ENCODE results near the gene CYB5RL.
"Not testable (repeated sequence)": the region's sequence is repeated elsewhere in the genome, so short reads cannot be mapped to it uniquely, and the experiment has no call there.

CYB5RL gene

DNA sequence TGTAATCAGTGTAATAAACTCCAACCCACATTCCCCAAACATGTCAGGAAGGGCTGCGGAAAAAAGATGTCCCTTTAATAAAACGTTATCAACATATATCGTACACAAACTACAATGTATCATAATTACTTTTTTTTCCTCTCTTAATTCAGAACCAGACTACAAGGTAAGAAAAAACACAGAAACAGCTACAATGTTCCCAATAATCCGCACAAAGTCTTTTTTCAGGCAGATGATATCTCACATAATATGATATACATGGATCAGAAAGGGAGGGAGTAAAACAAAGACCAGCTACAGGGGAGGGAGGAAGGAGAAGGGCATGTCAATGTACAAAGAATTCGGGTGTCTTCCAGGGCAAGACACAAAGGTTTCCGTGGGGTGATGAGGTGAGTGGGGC is 25.5 kb upstream of the CYB5RL start:
- no peak for DNase-seq

- DNase-seq: no peak
Observed at GRCh38 chr1:54224233-54224632, 24.4 kb upstream of the CYB5RL start.

DNA sequence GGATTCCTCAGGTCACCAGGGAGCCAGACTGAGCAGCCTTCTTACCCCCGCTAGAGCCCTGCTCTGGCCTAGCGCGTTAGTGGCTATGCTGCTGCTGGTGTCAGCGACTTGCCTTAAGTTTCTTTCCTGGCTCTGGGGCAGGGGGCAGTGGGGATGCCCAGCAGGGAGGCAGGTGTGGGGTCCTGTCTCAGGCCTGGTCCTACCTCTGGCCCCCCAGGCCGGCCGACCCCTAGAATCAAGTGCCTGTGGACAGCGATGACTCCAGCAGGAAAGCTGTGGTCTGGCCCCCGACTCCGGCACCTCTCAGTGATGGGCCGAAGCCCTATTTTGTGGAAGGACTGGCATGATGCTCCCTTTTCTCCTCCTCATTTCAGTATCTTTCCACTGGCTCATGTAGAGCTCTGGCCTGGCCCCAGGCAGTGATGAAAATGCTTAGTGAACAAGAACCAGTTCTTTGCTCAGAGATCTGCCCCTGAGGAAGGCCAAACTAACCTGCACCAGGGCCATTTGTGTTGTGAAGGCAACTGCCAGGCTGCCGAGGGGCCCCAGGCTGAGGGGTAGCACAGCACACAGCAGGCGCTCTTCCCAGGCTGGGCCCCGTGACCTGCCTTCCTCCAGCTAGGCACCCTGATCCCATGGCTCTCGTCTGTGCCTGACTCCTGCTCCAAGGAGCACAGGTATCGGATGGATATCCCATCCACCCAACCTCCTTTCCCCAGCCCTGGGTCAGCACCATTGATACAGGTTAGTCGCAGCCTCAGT is 23.8 kb upstream of the CYB5RL start:
- no peak for DNase-seq

- no peak for DNase-seq
Observed at GRCh38 chr1:54222711-54223110, 22.9 kb upstream of the CYB5RL start.

DNA sequence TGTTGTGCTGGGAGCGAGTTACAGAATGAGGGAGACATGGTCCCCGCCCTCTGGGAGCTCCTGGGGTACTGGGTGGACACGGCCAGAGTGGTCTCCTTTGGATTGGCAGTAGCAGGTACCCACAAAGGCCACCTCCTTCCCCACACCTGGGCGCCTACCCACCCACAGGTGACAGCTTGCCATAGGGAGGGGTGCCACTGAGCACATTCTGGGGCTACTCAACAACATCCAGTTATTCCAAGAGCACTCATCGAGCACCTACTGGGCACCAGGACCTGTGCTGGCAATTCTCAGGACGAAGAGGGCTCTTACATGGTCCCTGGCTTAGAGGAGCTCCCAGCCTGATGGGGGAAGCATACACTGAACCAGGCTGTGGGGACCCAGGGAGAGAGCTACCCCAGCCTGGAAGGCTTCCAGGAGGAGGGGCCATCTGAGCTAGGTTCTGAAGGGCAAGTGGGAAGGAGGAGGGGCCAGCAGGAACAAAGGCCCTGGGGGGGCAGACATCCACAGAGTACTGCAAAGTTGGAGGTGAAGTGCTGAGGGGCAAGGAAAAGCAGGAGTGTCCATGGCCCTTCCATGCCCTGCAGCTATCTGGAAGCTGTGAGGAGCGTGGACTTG is 22.1 kb upstream of the CYB5RL start:
- no peak for DNase-seq

- no peak for DNase-seq
Observed at GRCh38 chr1:54221113-54221834, 21.4 kb upstream of the CYB5RL start.

DNA sequence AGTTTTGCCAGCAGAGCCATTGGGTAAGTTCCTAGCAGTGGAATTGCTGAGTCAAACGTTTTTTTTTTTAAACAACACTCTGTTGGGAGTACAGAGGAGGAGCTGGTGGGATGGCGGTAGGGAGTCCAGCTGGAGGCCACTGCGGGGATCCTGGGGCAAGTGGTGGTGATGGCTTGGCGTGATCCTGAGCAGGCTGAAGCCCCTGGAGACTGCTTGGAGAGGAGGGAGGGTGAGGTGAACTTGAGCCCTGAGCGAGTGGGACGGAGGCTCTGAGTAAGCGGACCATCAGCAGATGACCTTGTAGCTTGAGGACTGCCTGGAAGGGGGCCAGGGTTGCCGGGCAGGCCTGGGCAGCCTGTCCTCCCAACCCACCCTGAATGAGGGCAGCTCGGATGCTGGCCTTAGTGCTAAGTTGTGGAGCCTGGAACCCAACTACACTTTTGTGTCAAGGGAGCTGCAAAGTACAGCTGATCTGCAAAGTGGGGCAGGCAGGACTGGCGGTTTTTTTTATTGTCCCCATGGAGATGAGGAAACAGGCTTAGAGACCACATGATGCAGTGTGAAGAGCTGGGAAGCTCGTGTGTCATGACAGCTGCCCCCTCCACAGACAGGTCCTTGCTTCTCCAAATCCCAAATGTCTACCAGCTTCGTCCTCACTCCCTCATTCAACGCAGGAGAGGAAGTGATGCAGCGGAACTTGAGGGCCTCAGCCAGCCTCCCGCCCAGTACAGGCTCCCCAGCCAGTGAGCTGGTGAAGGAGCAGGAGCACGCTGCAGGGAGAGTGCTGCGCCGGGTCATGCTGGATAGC is 20.4 kb upstream of the CYB5RL start:
- DNase-seq: no peak

GRCh38 chr1:54219688-54220003 is 19.8 kb upstream of the CYB5RL start:
- no peak for DNase-seq

DNA sequence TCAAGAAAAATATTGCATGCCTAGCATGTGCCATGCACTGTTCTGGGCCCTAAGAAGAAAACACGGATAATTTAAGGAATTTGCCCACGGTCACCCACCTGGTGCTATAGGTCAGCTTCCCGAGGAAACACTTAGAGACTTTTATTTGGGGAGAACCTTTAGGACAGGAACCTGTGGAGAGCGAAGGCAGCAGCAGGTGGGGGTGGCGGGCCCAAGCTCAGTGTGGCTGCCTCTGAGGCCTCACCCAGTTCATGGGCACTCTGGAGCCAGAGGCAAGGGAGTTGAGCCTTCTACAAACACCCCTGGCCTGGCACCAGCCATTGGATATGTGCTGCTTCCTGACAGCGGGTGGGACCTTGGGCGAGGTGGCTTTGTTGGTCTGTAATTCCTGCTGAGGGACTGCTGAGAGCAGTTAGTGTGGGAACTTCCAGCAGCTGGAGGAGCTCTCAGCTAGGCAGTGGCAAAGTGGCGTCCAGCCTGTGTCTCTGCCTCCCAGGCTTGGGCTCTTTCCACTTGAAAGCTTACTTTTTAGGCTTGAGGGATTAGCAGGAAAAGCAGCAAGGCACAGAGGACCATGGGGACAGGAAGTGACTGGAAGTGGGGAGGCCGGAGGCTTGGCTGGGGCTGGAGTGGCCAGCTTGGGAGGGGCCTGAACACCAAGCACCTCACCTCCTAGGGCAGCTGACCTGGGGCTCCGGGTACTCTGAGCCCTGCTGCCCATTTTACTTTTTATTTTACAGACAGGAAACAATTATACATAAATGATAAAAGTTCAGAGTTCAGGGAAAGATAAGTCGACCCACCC is 19.3 kb upstream of the CYB5RL start:
- no peak for DNase-seq

DNA sequence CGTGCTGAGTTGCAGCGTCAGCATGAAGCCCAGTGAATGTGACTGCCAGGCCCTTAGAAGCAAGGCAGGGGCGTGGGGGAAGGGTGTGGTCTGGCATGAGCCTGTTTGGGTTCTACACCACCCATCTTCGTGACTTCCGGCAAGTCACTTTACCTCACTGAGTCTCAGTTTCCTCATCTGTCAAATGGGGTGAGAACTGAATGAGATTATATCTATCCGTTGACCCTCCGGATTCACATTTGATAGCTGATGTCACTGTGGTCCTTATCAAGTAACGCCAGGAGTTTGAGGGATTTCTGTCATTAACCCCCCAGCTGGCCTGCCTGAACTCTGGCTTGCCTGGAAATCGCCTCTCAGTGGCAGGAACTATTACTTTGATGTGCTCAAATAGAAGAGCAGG is 15.7 kb upstream of the CYB5RL start:
- no peak for DNase-seq

DNA sequence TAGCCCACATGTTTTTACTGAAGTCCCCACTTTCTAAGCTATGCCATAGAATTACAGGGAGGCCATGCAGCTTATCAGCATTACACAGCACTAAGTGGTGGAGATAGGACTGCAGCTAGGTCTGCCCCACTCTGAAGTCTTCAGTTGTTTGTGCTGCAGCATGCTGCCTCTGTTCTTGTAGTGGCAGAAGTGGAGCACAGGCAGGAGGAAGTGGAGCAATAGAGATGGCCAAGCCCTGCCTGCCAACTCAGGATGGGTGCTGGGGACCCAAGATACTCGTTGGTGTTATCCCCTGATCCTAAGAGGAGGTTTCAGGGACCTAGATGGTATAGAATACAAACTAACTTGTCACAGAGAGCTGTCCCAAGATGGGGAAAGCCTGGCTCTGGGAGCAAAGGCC is 13.0 kb upstream of the CYB5RL start:
- DNase-seq: no peak

DNA sequence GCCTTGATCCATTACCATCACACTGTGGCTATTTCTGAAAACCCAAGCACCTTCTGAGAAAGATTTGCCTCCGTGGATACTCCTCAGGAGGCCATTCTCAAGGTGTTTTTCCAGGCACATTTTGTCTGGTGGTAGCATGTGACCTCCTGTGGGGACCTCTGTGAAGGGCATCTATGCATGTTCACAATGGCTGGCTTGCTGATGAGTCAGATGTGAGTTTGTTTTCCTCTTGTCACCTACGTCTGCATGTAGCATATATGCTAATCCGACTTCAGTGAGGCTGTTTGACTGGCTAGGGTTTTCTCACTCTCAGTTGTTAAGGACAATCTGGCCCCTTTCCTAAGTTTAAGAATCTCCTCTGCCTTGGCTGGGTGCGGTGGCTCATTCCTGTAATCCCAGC is 8.1 kb upstream of the CYB5RL start:
- DNase-seq: not testable (repeated sequence)

DNA sequence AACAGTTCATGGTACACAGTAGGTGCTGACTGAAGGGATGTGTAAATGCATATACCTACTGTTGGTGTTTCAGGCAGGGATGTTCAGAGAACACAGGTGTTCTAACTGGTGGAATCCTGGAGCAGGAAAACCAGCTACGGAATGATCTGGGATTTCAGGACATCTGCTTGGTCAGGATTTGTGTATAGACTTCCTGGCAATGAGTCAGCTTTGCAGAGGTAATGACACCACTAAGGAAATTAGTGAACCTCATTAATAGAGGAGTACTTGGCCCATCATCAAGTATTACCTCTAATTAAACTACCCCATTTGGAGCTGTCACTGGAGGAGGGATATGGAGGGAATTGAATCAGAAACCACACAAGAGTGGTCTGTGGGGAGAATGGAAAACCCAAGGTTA is 7.5 kb upstream of the CYB5RL start:
- DNase-seq: no peak

- no peak for DNase-seq
Observed at GRCh38 chr1:54204199-54204598, 4.4 kb upstream of the CYB5RL start.

- no peak for DNase-seq
Observed at GRCh38 chr1:54200519-54200997, 728 bp upstream of the CYB5RL start.

DNA sequence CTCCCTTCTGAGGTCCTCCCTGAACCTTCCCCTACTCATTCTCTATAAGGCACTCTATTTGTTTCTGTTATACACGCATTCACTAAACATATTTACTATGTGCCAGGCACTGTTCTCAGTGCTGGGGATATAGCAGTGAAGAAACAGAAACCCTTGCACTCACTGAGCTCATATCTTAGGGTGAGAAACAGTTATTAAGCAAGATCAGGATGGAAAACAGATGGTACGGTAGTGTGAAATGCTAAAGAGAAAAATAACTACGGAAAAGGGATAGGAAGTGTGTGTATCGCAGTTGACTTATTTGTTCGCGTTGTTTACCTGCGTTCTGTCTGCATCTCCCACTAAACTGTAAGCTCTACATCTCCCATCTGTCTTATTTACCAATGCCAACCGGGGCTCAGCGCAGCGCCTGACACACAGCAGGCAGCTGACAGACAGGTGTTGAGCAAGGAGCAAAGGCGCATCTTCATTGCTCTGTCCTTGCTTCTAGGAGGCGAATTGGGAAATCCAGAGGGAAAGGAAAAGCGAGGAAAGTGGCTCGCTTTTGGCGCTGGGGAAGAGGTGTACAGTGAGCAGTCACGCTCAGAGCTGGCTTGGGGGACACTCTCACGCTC is 572 bp downstream of the CYB5RL start:
- DNase-seq: no peak

DNA sequence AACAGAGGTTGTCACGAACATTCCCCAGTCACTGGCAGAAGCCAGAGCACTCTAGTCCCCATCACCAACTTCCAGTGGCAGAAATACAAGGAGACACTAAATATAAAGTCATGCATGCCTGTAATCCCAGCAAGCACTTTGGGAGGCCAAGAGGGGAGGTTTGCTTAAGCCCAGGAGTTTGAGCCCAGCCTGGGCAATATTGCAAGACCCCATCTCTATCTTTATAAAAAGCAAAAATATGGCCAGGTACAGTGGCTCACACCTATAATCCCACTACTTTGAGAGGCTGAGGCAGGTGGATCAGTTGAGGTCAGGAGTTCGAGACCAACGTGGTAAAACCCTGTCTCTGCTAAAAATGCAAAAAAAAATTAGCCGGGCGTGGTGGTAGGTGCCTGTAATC is 6.4 kb downstream of the CYB5RL start:
- DNase-seq: no peak

DNA sequence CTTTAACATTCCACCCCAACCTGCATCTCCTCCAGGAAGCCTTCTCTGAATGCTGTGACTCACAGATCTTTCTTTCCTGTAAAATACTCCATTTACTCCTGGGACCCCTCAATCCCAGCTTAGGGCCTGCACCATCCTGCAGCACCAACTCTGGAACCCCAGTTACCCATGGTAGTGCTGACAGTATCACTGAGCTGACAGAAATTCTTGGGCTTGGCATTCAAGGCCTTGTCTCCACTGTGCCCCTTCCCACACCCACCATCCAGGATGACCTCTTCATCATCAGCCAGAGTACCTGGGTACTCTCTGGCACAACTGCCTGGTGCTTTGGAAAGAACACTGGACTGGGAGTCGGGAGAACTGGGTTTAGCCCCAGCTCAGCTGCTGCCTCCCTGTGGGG is 8.3 kb downstream of the CYB5RL start:
- no peak for DNase-seq

GRCh38 chr1:54190526-54190925 is 9.3 kb downstream of the CYB5RL start:
- DNase-seq: no peak

DNA sequence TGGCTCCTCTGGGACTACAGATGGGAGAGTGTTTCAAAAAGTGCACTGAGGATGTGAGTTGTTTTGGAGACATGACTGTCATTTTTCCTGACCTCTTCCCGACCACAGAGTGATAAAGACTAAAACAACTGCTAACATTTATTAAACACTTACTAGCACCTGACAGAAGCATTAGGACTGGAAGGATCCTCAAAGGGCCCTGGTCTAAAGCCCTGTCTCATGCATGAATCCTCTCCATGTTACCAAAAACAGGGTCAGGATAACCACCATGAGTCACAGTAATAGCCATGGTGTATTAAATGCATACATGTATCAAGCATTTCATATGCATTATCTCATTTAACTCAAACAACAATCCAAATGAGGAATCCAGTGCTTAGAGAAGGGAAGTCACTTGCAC is 11.5 kb downstream of the CYB5RL start:
- DNase-seq: no peak

DNA sequence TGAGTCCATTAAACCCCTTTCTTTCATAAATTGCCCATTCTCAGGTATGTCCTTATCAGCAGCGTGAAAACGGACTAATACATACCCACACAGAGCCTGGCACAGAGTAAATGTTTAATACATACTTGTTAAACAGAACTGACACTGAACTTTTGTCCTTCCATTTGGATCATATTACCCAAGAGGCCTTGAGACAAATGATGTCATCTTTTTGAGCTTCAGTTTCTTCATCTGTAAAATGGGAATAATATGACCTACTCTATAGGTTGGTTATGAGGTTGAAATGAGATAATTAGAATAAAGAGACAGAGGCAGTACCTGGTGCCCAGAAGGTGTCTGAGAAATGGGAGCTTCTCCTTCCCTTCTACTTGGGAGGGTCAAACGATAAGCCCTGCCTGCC is 13.8 kb downstream of the CYB5RL start:
- no peak for DNase-seq

Measured in NK-92 treated with Interleukin-12 subunit alpha and Interleukin-12 subunit beta, amount 100 ng/mL, for 24 hours (cell line).